Activated naive CD4-positive, alpha-beta T cell treated with Interleukin-2 at 50 U/mL for 16 hours (primary cell): ENCODE measurements around the gene BRINP3.

Experiments used
- DNase-seq: peaks from one replicate; pipeline ENCODE4 v3.0.0-alpha.2; 2020

BRINP3 gene

DNA sequence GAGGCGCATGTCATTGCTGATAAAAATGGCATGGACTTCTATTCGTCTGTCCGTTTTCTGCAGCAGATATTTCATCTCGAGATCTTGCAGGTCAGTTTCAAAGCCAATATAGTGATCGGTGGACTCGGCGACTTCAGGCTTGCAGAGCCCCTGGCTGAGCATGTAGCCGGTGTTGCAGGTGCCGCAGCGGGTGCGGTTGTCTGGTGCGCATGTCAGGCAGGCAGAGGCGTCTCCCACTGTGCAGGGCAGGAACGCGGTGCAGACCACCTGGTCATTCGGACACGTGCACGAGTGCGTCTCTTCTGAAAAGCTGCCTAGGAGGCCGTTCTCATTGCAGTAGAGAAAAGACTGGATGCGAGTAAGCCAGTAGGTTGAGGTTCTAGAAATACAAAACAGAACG is 378.9 kb downstream of the BRINP3 start:
- no peak for DNase-seq

DNA sequence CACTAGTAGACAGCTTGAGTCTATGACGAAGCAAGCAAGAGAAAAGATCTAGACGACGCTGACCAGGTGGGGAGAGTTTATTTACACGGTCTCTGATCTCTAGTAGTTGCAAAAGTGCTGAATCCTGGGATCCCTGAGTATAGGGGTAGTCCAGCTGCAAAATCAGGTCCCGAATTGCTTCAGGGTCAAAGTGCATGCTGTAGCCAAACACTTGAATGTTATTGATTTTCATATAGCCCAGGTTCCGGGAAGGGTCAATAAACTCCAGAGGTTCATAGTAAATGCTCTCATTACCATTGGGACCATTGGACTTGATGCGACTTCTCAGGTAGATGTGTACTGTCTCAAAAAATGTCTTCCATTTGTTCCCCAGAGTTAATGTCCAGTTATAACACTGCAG is 379.6 kb downstream of the BRINP3 start:
- DNase-seq, result no peak

DNA sequence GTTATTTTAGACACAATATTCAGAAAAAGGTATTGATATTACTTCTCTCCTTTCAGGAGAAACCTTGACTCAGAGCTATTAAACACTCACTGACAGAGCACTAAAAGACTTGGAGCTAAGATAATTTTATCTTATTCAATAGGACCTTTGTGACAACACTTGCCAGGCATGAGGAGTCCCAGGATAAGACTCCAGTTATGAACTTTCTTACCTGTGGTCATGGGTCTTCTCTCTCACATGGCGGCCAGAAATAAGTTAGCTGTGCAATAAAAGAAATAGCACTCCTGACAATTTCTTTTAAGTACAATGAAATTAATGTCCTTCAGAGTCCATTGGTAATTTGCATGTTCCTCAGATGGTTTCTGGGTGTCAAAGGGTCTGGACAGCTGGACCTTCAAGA is 382.1 kb downstream of the BRINP3 start:
- DNase-seq, result no peak

DNA sequence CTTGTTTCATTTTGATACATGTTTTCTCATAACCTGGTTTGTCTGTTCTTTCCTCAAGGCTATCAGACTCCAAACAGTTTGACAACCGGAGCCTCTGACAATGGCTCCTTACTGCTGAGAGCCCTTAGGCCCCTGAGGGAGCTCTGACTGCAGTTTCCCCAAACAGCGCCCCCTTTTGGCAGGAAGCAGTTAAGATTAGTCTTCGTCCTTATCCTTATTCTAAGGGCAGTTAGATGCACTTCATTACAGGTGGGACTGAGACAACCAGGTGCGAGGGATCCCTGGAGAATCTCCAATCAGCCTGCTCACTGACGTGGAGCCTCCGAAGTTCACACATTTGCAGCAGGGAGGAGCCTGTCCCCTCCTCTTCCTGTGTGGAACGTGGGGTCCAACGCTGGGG is 393.1 kb downstream of the BRINP3 start:
- DNase-seq, result no peak

DNA sequence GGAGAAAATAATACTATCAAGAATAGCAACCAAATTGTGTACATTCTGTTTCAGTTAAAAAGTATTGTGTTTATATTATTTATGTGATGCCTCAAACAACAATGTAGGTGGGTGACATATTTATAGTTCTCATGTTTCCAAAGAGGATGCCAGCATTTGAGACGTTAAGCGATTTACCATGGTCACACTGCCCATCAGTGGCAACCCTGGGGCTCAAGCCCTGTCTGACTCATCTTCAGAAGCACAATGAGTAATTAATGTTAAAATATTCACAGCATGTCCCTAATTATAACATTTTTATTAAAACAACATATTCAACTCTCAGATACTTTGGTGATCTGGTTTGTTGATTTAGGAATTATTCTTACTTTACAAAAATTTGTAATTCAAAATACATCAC is 409.4 kb downstream of the BRINP3 start:
- no peak for DNase-seq

GRCh38 chr1:190067592-190067991 is 410.1 kb downstream of the BRINP3 start:
- DNase-seq, result no peak

DNA sequence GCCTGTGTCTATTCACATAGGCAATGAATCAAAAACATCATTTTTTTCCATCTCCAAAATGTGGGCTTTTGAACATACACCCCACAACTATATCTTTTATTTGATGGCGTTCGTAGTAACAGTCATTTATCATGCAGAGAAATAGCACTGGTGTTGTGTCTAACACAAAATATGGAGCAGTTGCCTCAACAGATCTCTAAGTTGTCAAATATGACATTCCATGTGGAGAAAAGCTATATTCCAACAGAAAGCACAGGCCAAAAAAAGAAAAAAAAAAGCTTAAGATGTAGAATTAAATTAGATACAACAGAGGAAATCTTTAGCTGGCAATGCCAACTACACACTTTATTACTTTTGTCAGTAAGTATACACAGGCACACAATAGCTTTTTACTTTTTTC is 411.7 kb downstream of the BRINP3 start:
- no peak for DNase-seq

GRCh38 chr1:190049314-190049713 is 428.4 kb downstream of the BRINP3 start:
- DNase-seq, result no peak
